Lower leg skin (tissue), 3 donors: ENCODE data around the gene CNTNAP5.

ENCODE experiments used
- CTCF ChIP-seq, 3 donors: fragments of 450-650 bp; IDR thresholded peaks; one replicate each; pipeline ENCODE4 v1.5.1; 2016; ENCODE audit warnings: antibody characterized with exemption in 3 of 3, mild to moderate bottlenecking in 3 of 3, moderate library complexity in 2 of 3
- POLR2A ChIP-seq, 2 donors: fragments of 450-650 bp; IDR thresholded peaks; one replicate each; pipeline ENCODE4 v1.6.1; 2016 to 2017; ENCODE audit warnings: antibody characterized with exemption in 2 of 2, mild to moderate bottlenecking in 1 of 2, moderate library complexity in 1 of 2

- no peak for TF ChIP-seq CTCF (IDR thresholded peaks at IDR 0.05)
- no peak for TF ChIP-seq POLR2A (IDR thresholded peaks at IDR 0.05)
Observed at GRCh38 chr2:124308319-124309062, 283.4 kb downstream of the CNTNAP5 start.
